ENCODE data around the gene C22orf23. TPM values are rescaled to one million over a fixed set of nuclear protein-coding genes. Genes with fewer than 3 reads are reported as not detected.

The C22orf23 gene
- total RNA-seq, result 0.30 TPM
- long read RNA-seq, partial matches to known transcripts, result 0 of 3 reads
- long read RNA-seq, other reads (novel, unspliced or antisense), result 3 of 3 reads

DNA sequence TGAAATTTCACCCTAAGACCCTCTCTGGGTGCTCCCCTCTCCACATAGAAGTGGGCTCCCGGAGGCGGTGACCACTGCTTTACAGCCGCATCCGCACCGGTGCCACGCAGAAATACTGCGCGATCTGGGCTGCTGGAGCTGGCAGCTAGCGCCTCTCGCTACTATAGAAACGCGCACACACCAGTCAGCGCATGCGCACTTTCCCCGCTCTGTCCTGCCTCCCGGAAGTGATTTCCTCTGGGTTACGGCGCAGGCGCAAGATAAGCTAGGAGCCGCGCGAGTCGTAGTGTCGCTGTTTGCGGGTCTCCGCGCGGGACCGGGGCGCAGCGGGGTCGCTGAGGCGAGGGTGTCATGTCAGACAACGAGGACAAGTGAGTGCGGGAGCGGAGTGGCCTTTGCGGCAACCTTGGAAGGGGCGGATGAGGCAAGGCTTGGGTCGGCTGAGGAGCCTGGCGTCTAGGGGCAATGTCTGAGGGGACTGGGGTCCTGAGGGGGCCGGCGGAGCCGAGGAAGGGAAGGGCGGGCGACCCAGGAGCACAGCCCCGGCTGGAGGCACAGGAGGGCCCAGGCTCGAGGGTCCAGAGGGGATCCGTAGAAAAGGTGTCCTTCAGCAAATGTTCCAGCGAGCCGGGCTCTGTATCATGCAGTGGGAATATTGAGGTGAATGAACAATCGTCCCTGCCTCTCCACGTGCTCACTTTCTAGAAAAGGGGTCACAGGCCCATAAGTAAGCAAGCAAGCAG, at the start of gene C22orf23, which contains the start of gene POLR2F:
TSS of gene C22orf23 (minus strand) at position 165 of the 743 bp plus-strand sequence. CDS start 452 bp downstream, outside the sequence.
TSS of gene POLR2F (plus strand) at position 263 of the 743 bp plus-strand sequence. CDS start at position 352, 89 bp downstream.
- ATAC-seq, result peak; percentile 98
- peak; percentile 99 for DNase-seq
- intact Hi-C loops (cut with micrococcal nuclease), result no loop called here

DNA sequence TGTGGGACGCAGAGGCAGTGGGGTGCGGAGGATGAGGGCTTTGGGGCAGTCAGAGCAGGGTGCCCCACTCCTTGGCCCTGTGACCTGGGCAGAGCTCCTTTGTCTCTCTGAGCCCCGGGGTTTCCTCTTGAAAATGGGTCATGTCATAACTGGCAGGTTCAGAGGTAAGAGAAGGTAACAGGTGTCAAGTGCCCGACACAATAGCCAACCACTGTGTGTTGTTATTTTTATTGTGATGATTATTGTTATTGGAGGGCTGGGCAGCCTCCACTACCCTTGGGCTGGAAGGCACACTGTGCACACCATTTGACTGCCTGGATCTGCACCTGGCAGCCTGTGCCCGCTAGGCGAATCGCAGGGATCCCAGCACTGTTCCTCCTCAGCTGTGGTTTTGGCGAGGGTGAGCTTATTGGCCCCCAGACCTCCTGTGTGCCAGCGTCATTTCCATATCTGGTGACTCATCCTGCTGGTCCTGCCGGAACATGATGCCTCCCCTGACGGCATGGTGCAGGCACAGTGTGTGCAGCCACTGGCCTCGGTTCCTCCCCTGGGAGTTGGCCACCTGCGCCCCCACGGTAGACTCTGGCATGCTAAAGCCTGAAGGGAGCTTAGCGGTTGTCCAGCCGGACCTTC, 46.4 kb upstream of the C22orf23 start:
- DNase-seq (no peak), ATAC-seq (peak; percentile 23)
- intact Hi-C loops (cut with micrococcal nuclease), result no loop called here

DNA sequence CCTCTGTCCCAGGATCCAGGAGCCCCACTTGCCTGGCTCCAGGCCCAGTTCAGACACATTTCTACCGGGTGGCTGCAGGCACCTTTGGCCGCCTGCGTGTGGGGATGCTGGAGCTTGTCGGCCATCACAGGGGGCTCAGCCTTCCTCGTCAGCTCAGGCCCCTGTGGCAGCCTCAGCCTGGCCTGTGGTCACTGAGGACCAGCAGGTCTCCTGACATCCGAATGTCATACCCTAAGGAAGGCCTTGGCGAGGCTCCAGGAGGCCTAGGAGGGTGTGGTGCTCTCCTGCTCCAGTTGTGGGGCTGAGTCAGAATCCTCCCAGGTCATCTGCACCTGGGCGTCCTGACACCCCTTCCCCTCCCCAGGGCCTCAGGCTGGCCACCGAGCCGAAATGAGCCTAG, 45.8 kb upstream of the C22orf23 start:
- DNase-seq (no peak), ATAC-seq (no peak)
- intact Hi-C loops (cut with micrococcal nuclease), result no loop called here

DNA sequence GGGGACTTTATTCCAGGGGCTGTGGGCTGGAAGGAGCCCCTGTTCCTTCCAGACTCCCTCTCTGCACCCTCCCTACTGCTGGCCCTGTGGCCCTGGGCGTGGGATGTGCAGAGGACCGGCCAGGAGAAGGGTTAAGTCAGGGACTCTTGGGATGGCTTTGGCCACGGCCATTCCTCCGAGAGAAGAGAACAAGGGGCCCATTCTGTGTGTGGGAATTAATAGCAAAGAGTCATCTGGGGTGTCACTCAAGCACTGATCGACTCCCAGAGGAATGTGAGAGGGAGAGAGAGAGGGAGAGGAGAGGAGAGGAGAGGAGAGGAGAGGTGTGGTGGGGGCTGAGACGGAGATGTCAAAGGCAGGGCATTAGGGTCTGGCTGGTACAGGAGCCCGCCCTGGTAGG, 45.1 kb upstream of the C22orf23 start:
- DNase-seq (no peak), ATAC-seq (peak; percentile 16)
- intact Hi-C loops (cut with micrococcal nuclease), result no loop called here

DNA sequence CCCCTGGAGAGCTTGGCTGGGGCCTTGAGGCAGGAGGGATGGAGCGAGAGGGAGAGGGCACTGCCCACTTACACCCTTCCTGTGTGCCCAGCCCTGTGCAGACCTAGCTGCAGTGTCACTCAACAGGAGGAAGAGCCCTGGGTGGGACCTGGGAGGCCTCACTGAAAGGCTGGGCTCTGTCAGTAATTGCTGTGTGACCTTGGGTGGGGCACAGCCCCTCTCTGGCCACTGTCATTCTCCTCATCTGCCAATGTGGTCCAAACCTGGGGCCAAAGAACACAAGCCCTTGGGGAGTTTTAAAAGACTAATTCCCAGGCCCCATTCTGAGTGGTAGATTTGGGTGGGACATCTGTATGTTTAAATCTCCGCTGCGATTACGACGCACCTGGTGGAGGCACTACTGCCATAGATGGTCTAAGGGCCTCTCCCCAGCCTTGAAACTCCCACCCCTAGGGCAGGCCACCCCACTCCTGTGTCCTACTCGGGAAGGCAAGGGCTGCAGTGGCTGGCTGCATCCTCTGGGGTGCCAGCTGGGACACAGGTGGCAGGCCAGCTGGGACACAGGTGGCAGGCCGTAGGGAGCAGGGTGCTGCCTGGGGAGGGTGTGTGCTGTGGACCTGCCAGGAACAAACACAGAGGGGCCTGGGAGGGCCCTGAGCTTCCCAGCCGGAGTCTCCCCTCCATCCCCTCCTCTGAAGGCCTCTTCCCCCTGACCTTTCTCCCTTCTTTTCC, 43.3 kb upstream of the C22orf23 start:
- ATAC-seq (no peak), DNase-seq (no peak)
- intact Hi-C loops (cut with micrococcal nuclease), result no loop called here

DNA sequence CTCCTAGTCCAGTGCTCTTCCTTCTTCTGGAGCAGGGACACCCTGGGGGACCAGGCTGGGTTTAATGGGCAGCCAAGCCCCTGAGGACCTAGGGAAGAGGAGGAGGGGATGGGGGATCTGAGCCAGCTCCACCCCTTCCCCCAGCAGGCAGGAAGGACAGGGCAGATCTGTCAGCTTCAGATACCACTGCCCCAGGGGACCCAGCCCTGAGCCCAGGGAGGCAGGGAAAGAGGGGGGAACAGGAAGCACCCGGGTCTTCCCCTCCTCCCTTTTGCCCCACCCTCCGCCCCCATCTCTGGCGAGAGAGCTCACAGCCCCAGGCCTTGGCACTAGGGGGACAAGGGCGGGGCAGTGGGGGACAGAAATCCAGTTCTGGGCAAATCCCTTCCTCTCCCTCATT, 42.7 kb upstream of the C22orf23 start:
- DNase-seq (no peak), ATAC-seq (peak; percentile 32)
- intact Hi-C loops (cut with micrococcal nuclease), result no loop called here

DNA sequence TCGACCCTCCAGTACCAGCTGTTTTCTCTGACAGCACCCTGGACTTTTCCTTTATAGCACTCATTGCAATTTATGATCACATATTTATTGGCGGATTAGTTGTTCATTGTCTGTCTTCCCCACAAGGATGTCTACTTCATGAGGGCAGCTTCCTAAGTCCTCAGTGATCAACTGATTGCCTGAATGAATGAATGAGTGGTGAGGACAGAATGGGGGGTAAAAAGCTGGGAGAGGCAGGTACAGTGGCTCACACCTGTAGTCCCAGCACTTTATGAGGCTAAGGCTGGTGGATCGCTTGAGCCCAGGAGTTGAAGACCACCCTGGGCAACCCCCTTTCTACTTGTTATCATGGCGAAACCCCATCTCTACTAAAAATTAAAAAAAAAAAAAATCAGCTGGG, 42.1 kb upstream of the C22orf23 start:
- intact Hi-C loops (cut with micrococcal nuclease), result no loop called here
- no peak for DNase-seq
- ATAC-seq, result no peak

DNA sequence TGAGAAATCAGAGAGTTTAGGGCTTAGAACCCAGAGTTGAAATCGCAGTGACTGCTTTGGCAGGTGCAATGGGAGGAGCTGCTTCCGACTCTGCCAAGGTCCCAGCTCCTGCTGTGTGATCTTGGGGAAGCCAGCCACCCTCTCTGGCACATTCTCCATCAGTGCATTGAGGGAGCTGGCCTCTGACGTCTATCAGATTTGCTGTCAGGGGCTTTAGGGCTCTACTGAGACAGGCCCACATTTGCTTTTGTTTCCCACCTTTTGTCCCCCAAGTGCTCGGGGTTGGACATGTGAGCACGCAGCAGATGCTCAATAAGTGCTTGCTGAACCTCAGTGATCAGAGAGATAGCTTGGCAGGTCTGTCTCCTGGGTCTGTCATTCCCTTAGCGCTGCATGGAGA, 41.6 kb upstream of the C22orf23 start:
- intact Hi-C loops (cut with micrococcal nuclease), result no loop called here
- ATAC-seq (no peak), DNase-seq (no peak)

DNA sequence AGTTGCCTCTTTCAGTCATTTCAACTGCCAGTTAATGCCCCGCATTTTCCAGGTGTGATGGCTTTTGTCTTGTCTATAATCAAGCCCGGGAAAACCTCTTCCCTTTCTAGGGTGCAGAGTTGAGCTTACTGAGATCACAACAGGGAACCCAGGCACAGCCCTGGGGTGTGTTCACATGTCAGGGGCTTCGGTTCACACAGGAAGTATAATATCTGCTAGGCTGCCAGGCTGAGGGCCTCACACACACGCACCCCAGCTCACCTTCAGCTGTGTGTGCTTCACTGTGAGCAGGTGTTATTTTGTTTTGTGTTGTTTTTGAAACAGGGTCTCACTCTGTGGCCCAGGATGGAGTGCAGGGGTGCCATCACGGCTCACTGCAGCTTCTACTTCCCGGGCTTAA, 40.6 kb upstream of the C22orf23 start:
- no peak for DNase-seq
- intact Hi-C loops (cut with micrococcal nuclease), result no loop called here
- no peak for ATAC-seq

DNA sequence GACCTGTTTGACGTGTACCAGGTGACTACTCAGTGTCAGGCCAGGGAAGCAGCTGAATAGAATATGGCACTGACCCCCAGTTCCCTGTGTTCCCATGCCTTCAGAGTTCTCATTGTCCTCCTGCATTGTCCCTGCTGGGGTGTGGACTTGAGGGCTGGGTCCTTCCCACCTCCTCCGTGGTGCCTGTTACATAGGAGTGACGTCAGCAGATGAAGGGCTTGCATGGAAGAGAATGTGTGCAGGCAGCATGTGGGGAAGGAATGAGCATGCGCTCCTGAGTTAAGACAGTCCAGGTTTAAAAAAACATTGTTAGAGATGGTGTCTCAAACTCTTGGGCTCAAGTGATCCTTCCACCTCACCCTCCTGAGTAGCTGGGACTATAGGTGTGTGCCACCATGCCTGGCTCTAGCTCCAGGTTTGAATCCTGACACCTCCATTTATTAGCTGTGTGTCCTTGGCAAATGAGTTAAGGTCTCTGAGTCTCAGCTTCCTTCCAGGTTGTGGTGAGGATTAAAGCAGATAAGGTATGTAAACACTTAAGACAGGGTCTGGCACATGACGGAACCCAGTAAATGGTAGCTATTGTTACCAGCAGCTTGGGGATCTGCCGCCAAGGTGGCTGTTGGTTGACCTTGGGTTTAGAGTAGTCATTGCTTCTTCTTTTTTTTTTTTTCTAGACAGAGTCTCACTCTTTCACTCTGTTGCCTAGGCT, 38.5 kb upstream of the C22orf23 start:
- DNase-seq, result no peak
- intact Hi-C loops (cut with micrococcal nuclease), result no loop called here
- no peak for ATAC-seq

DNA sequence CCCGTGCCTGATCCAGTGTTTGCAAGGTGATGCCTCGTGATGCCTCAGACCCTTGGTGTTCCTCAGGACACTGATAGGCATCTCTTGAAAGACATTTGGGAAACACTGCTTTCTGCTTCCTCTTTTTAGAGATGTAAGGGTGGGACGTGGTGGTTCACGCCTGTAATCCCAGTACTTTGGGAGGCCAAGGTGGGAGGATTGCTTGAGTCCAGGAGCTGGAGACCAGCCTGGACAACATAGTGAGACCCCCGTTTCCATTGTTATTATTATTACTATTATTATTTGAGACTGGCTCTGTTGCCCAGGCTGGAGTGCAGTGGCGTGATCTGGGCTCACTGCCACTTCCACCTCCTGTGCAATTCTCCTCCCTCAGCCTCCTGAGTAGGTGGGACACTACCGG, 37.5 kb upstream of the C22orf23 start:
- no peak for DNase-seq
- ATAC-seq, result no peak
- intact Hi-C loops (cut with micrococcal nuclease), result no loop called here

DNA sequence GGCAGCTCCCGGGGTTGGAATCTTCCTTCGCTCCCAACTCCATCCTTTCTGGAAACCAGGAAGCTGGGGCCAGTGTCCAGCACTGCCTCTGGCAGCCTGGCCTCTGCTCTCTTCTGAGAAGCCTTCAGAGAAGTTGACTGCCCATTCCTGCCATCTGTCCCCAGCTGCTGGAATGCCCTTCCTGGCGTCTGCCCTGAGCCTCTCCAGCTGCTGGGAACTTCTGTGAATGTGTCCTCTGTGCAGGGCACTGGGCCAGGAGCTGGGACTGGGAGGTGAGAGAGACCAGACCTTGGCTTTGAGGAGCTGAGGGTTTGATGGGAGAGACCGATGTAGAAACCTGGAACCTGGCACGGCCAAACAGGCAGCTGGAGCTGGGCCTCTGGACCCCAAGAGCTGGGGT, 36.9 kb upstream of the C22orf23 start:
- ATAC-seq (peak; percentile 66), DNase-seq (peak; percentile 70)
- intact Hi-C loops (cut with micrococcal nuclease), result no loop called here

DNA sequence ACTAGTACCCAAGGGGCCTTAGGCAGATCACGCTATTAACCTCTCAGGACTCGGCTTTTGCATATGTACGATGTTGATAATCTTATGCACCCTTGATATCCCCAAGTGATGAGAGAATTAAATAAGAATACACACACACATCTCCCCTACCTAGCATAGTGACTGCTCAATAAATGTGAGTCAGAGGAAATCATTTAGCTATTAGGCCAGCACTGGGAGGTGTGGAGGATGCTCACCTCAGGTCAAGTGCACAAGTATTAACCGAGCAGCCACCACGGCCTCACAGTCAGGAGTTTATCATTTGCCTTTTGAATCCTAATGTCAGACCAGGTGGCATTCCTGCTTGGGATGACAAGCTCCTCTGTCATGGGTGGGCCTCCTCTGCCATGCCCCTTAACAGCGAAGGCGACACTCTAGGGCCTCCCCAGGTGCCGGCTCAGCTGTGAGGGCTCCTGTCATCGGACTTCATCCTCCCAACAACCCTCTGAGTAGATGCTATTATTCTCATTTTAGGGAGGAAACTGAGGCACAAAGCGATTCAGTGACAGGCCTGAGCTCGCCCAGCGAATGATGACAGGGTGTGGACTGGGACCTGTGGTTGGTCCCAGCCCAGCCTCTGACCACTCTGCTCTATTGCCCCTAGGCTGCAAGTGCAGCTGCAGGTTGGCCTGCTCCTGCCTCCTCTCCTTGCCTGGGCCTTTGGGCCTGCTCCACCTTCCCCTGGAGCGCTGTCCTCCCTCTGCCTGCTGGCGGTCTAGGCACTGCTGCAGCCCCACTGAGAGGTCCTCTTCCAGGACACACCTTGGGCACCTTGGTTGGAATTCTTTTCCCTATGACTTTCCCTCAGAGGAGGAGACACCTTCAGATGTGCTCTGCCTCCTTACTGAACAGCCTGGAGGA, 36.0 kb upstream of the C22orf23 start:
- ATAC-seq, result no peak
- intact Hi-C loops (cut with micrococcal nuclease), result no loop called here
- no peak for DNase-seq

DNA sequence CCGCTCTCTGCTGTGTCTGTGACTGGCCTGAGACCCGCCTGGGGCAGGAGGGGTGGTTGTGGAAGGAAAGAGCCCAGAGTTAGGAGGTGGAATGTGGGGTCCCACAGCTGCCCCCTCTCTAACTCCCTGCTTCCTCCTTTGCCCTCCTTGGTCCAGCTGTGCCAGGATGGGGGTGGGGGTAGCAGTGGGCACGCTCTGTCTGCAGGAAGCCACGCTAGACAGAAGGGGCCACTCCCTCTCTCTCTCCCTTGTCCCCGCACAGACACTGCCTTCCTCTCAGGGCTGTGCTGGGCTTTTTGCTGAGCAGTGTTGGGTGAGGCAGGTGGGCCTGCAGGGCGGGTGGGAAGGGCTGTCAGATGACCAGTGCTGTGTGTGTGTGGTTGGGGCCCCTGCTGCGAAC, 33.0 kb upstream of the C22orf23 start:
- no peak for ATAC-seq
- intact Hi-C loops (cut with micrococcal nuclease), result no loop called here
- DNase-seq, result no peak

DNA sequence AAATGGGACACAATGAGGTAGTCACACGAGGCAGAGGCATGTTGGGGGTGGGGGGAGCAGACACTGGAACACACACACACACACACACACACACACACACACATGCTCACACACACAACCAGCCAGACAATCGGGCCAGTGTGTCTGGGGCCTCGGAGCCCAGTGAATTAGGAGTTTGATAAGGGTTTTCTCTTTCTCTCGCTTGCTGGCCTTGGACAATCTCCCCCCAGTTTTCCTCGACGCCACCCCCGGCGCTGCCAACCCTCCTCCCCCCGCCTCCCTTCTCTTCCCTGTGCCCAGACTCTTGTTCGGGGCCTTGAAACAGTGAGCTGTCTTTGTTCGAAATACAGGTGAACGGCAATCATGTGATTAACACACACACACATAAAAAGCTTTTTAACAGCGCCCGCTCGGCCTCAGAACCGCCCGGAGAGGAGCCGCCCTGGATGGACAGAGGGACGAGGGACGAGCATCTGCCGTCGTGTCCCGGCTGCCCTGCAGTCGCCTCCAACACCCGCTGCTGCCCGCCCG, 32.4 kb upstream of the C22orf23 start:
- intact Hi-C loops (cut with micrococcal nuclease), result no loop called here
- ATAC-seq, result no peak
- DNase-seq, result no peak

DNA sequence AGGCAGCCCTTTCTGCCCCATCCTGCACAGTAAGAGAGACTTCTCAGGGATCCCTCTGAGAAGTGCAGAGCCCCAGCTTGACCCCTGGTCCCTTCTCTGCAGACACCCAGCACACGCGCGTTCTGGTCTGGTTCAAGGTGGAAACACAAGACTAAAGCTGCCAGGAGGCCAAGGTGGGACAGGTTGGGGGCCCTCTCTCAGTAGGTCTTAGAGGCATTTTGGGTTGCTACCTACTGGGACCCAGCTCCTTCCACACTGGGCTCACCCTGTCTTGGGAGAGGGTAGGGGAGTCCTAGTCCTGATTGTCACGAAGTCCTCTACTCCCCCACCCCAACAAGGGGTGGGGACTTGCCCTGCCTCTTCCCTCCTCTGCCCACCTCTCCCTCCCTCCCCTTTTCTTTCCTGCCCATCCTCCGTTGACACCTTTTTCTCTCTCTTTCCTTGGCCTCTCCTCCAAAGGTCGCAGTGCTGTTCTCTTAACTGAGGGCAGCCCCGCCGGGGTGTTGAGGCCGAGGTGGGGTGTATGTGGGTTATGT, 31.7 kb upstream of the C22orf23 start:
- intact Hi-C loops (cut with micrococcal nuclease), result no loop called here
- no peak for DNase-seq
- no peak for ATAC-seq

DNA sequence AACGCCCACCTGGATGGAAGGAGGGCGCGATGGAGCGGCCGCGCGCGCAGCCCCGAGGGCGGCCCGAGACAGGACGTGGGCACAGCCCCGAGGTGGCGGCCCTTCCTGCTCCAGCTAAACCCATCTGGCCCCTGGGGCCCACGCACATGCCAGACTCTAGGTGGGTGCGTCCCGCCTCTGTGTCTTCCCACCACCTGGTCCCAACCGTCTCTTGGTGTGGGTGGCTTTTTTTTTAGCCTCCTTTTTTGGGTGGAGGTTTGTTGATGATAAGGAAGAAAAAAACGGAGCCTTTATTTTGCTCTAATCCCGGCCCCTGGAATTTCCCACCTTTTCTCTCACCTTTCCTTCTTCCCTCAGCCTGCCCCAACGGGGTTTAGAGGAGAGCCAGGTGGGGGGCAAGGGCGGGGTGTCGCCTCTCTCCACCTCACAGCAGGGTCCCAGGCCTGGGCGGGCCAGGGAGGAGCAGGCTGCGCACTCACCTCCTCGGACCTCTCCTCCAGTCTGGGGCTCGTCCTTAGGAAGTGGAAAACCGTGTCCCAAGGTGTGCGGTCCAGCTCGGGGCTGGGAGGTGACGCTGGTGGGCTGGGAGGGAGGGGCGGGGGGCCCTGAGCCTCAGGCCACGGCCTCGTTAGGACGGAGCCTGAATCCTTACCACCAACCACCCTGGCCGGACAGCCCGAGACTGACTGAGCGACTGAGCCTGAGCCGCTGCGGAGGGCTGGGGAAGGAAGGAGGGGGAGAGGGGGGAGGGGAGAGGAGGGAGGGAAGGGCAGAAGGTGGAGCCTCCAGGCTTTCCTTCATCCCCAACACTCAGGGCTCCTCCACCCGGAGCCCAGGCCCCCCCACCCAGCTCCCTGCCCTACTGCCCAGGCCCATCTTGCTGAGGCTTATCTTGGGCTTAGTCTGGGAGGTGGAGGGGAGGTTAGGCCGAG, 30.7 kb upstream of the C22orf23 start, which contains the start of gene SOX10:
TSS of gene SOX10 (minus strand) at position 696 of the 932 bp plus-strand sequence. CDS start 771 bp downstream, outside the sequence.
- DNase-seq (no peak), ATAC-seq (peak; percentile 9)
- intact Hi-C loops (cut with micrococcal nuclease), result no loop called here

Data from left ventricle myocardium superior (tissue), 1 donor.